GM12892 (cell line): ENCODE data around the gene FAM168A.

Experiments used
- POLR2AphosphoS5 ChIP-seq: IDR thresholded peaks from 2 replicates; pipeline ENCODE4 v1.6.1; 2011; ENCODE audit warnings: low read depth, low read length, control low read depth
- TAF1 ChIP-seq: IDR thresholded peaks from 2 replicates; pipeline ENCODE4 v1.6.1; 2011; ENCODE audit warnings: low read depth, mild to moderate bottlenecking, control low read depth, low read length, borderline replicate concordance

GRCh38 chr11:73647459-73648100 lies 49.7 kb upstream of the FAM168A start:
- TF ChIP-seq POLR2AphosphoS5 (no peak), TAF1 (no peak)
